ENCODE measurements around the gene FAM47E. TPM values are rescaled to one million over a fixed set of nuclear protein-coding genes. Genes with fewer than 3 reads are reported as not detected.
A peak's percentile ranks its signal among the peaks of the same experiment; 100 is the strongest.

The FAM47E gene
- total RNA-seq, 1 donor from 2014 or later = 0.49 TPM

DNA sequence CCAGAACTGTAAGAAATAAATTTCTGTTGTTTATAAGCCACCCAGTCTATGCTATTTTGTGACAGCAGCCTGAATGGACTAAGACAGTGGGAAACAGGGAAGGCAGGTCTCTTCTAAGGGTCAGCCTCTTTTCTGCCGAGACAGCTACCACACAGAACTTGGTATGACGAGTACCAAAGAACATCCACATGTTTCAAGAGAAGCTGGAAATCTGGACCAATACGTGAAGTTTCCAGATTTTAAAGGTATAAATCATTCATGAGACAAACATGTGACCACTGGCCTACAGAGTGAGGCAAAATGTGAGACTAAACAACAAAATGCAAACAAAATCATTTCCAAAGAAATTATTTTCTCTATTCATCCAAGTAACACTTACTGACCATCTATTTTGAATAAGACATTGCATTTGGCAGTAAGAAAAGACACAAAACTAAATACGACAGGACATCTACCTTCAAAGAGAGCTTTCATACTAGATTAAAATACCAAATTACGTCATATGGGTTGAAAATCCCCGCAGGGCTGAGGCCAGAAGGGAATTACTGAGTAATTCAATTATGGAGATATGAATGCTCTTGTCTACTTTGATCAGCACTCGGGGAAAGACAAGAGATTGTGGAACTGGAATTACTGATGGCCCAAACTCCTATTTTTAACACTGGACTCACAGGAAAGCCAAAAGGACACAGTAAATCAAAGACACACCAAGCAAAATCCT is 45.1 kb upstream of the FAM47E start:
- Histone ChIP-seq H3K9me3 (no peaks in the 10 kb centered on the region), H3K27ac (peak overlapping the region; percentile 95), H3K36me3 (no peaks in the 10 kb centered on the region), H3K27me3 (no peaks in the 10 kb centered on the region), H3K4me3 (no peak overlapping the region), H3K4me1 (peaks cover 75% of the 10 kb centered on the region)
- TF ChIP-seq POLR2A (IDR thresholded peaks at IDR 0.05) (no peak), POLR2AphosphoS5 (IDR thresholded peaks at IDR 0.05; ENCODE audit: insufficient read depth in 1 of 2, low read depth in 1 of 2) (no peak)
- TF ChIP-seq, protein P1, sequence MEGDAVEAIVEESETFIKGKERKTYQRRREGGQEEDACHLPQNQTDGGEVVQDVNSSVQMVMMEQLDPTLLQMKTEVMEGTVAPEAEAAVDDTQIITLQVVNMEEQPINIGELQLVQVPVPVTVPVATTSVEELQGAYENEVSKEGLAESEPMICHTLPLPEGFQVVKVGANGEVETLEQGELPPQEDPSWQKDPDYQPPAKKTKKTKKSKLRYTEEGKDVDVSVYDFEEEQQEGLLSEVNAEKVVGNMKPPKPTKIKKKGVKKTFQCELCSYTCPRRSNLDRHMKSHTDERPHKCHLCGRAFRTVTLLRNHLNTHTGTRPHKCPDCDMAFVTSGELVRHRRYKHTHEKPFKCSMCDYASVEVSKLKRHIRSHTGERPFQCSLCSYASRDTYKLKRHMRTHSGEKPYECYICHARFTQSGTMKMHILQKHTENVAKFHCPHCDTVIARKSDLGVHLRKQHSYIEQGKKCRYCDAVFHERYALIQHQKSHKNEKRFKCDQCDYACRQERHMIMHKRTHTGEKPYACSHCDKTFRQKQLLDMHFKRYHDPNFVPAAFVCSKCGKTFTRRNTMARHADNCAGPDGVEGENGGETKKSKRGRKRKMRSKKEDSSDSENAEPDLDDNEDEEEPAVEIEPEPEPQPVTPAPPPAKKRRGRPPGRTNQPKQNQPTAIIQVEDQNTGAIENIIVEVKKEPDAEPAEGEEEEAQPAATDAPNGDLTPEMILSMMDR (IDR thresholded peaks at IDR 0.05) = no peak
- intact Hi-C loops (cut with DNase I) = no loop called here
- DNase-seq (ENCODE audit: extremely low spot score in 2 of 2) = peak in 1 of 2 donors; percentile 32

DNA sequence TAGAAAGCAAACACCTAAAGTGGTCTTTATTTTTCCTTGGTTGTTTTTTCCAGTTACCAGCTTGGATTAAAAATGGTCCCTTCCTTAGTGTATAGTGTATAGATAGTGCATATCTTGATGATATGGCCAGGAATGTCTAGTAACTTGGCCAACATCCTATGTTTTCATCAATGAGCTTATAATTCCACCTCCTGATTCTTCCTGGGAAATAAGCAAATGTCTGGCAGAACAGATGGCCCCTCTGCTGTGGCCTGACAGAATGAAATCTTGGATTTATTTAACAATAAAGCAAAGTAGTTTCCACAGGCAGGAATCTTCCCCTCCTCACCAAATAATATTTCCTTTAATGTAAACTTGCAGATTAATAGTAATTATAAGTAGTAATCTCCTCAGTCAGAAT is 44.0 kb upstream of the FAM47E start:
- H3K4me1 ChIP-seq = peaks cover 83% of the 10 kb centered on the region

DNA sequence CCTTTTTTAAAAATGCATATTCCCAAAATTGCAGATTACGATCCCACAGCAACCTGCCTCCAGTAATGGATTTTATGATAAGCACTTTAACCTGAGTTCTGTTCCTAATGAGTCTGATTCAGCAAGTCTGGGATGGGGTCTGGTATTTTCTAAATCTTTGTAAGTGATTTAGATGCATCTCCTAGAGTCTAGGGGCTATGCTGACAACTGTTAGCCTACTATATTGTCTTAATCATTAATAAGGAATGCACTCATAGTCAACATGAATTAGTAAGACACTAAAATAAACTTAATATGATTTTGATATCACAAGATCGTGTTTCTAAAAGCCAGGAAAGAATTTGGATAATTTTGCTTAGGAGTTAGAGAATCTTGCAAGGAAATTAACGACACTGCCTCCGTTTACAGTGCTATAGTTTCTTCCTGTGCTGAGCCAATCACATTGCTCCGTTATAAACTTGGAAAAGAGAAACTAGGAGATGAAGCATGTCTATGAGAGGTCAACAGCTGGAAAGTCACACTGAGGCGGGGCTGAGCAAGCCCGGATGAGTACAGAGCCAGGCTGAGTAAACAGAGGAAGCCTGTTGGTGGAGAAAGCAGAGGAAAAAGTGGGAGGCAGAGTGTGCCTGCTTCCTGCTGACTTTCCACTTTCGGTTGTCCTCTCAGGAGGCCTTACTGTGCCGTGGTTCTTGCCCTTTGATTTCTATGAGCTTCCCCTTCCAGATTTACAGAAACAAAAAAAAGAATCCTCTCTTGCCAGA is 43.3 kb upstream of the FAM47E start:
- Histone ChIP-seq H3K36me3 (no peaks in the 10 kb centered on the region), H3K4me3 (peak overlapping the region; percentile 24 to 33), H3K4me1 (peaks cover 82% of the 10 kb centered on the region), H3K27ac (peak overlapping the region; percentile 95), H3K9me3 (no peaks in the 10 kb centered on the region), H3K27me3 (no peaks in the 10 kb centered on the region)
- intact Hi-C loops (cut with DNase I) = no loop called here
- TF ChIP-seq POLR2A (IDR thresholded peaks at IDR 0.05) (peak in 1 of 2 donors; percentile 18), POLR2AphosphoS5 (IDR thresholded peaks at IDR 0.05; ENCODE audit: insufficient read depth in 1 of 2, low read depth in 1 of 2) (peak; percentile 50 to 98)
- TF ChIP-seq, protein P1 (IDR thresholded peaks at IDR 0.05) = no peak
- peak in 1 of 2 donors; percentile 96 for DNase-seq (ENCODE audit: extremely low spot score in 2 of 2)

More for the DNA sequence above, 44.0 kb upstream of the FAM47E start:
- no peak overlapping the region for H3K4me3 ChIP-seq
- intact Hi-C loops (cut with DNase I) = no loop called here
- no peaks in the 10 kb centered on the region for H3K36me3 ChIP-seq
- no peaks in the 10 kb centered on the region for H3K27me3 ChIP-seq
- TF ChIP-seq, protein P1 (IDR thresholded peaks at IDR 0.05) = no peak
- TF ChIP-seq POLR2AphosphoS5 (IDR thresholded peaks at IDR 0.05; ENCODE audit: insufficient read depth in 1 of 2, low read depth in 1 of 2) = no peak
- no peak for TF ChIP-seq POLR2A (IDR thresholded peaks at IDR 0.05)
- peak in 1 of 2 donors; percentile 18 for DNase-seq (ENCODE audit: extremely low spot score in 2 of 2)
- no peaks in the 10 kb centered on the region for H3K9me3 ChIP-seq
- H3K27ac ChIP-seq = peak overlapping the region; percentile 95

DNA sequence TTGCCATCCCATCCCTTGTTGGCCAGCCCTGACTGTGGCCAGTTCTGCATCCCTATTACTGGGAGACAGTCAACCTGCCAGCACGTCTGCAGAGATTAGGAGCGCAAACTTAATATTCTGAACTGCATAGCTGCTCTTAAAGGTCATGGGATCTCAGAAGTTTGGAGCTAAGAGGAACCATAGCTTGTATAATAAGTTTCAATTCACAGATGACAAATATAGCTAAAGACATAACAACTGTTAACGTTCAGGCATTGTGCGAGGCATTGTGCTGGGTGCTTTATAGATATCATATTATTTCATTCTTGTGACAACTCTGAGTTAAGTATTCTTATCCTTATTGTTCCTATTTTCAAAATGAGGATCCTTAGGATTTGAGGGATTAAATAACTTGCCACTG is 41.6 kb upstream of the FAM47E start:
- H3K27ac ChIP-seq = peak overlapping the region; percentile 95
- no peak overlapping the region for H3K4me3 ChIP-seq
- intact Hi-C loops (cut with DNase I) = loop anchor here (5.0 to 10.0 kb wide), 3 partner anchors 63 to 535 kb away; partner anchors contain the start of genes NUP54 and STBD1
- no peaks in the 10 kb centered on the region for H3K9me3 ChIP-seq
- H3K27me3 ChIP-seq = no peaks in the 10 kb centered on the region
- no peak for DNase-seq (ENCODE audit: extremely low spot score in 2 of 2)
- H3K36me3 ChIP-seq = no peaks in the 10 kb centered on the region
- peaks cover 81% of the 10 kb centered on the region for H3K4me1 ChIP-seq
- TF ChIP-seq POLR2AphosphoS5 (IDR thresholded peaks at IDR 0.05; ENCODE audit: insufficient read depth in 1 of 2, low read depth in 1 of 2) (no peak), POLR2A (IDR thresholded peaks at IDR 0.05) (no peak)
- TF ChIP-seq, protein P1 (IDR thresholded peaks at IDR 0.05) = no peak
